Kidney tubule cell (primary cell): ENCODE data around the gene DDX39B.
"Not testable (repeated sequence)": the region's sequence is repeated elsewhere in the genome, so short reads cannot be mapped to it uniquely, and the experiment has no call there.

Experiments
- DNase-seq: peaks from one replicate; pipeline ENCODE4 v3.0.0-alpha.2; 2018; ENCODE audit warnings: low spot score

The DDX39B gene

DNA sequence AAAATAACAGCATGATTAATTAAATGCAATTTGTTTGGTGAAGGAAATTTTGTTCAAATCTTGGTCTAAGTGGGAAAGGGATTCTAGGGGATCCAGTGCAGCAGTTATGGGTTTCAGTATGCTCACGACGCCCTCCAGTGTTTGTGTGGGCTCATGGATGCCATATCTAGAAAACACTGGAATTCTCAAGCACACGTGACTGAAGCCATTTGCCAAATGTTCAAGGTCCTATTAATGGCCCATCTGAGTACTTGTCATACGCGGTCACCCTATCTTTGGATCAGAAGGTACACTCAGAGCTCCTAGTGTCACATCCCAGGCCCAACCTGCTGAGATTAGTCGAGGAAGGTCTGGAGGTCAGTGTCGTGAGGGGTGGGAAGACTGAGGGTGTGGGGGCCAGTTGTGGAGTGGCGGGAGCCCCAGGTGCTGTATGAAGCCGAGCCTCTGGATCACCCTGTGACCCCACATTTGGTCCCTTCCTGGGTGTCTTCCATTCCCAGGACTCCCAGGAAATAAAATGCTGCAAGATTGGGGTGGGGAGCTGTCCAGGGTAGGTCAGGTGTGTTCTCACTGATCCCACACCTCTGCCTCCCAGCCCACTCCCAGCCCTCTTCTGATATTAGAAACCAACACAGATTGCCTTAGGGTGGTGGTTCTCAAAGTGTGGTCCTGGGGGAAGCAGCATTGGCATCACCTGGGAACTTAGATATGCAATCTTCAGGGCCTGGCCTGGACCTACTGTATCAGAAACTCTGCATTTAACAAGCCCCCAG lies 55.6 kb downstream of the DDX39B start:
- DNase-seq, result not testable (repeated sequence)

DNA sequence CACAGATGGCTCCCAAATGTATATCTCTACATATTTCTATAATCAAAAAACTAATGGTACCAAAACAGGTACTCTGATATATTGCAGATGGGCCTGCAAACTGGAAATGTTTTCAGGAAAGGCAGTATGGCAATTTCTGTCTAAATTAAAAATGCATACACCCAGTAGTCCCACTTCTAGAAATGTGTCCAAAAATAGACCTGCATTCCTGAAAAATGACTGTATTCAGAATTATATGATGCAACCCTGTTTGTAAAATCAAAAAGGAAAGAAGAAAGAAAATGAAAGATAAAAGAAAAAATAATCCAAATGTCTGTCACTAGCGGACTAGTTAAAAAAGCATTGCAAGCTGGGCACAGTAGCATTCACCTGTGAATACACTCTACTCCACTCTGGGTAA lies 56.7 kb downstream of the DDX39B start:
- DNase-seq, result no peak

DNA sequence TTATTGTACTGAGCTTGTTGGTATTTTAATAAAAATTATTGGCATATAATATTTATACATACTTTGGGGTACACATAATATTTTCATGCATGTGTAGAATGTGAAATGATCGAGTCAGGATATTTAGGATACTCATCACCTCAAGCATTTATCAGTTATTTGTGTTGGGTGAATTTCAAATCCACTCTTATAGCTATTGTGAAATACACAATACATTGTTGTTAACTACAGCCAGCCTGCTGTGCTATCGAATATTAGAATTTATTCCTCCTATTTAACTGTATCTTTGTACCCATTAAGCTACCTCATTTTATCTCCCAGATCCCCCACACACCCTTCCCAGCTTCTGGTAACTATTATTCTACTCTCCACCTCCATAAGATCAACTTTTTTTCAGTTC lies 58.4 kb downstream of the DDX39B start:
- no peak for DNase-seq

DNA sequence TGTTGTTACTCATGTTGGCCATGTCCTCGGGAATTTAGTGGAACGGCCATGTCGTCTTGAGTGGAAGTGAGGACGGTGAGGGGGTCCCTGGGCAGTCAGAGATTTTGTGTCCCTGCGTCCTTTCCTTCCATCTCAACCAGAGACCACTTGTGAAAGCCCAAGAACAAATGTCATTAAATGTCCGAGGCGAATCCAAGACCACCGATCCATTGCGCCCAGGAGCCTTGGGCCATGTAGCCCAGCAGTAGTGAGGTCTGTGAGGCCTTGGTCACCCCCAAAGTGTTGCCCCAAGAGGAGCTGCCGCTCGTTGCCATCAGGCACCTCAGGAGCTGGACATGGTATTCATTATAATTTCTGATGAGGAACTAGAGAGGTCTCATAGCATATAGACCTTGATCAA lies 61.2 kb downstream of the DDX39B start:
- no peak for DNase-seq
